ENCODE measurements around the gene DEFB127.

The DEFB127 gene, protein sequence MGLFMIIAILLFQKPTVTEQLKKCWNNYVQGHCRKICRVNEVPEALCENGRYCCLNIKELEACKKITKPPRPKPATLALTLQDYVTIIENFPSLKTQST

GRCh38 chr20:157154-157553 lies at the start of gene DEFB127:
Gene DEFB127 (plus strand): TSS chr20:157454. CDS start chr20:157545, 91 bp downstream.
- TF ChIP-seq GATA3 (IDR thresholded peaks at IDR 0.05; ENCODE audit: low read depth, low read length), result no peak
- TF ChIP-seq GATA2 (IDR thresholded peaks at IDR 0.05; ENCODE audit: low read depth, low read length), result no peak

- TF ChIP-seq GATA2 (IDR thresholded peaks at IDR 0.05; ENCODE audit: low read depth, low read length) (no peak), GATA3 (IDR thresholded peaks at IDR 0.05; ENCODE audit: low read depth, low read length) (no peak)
Measured at GRCh38 chr20:112396-112795, 44.9 kb upstream of the DEFB127 start.

DNA sequence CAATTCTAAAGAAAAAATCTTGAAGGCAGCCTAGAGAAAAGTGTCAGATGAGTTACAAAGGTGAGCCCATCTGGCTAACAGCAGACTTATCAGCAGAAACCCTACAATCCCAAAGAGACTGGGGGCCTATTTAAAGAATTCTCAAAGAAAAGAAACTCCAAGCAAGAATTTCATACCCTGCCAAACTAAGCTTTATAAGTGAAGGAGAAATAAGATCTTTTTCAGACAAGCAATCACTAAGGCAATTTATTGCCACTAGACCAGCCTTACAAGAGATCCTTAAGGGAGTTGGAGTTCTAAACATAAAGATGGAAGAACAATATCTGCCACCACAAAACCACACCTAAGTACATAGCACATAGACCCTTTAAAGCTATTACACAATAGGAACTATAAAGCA lies 39.7 kb upstream of the DEFB127 start:
- TF ChIP-seq GATA3 (IDR thresholded peaks at IDR 0.05; ENCODE audit: low read depth, low read length) (no peak), GATA2 (IDR thresholded peaks at IDR 0.05; ENCODE audit: low read depth, low read length) (no peak)

- TF ChIP-seq GATA3 (IDR thresholded peaks at IDR 0.05; ENCODE audit: low read depth, low read length) (no peak), GATA2 (IDR thresholded peaks at IDR 0.05; ENCODE audit: low read depth, low read length) (no peak)
Measured at GRCh38 chr20:137668-138490, 19.4 kb upstream of the DEFB127 start.

- no peak for TF ChIP-seq GATA2 (IDR thresholded peaks at IDR 0.05; ENCODE audit: low read depth, low read length)
- no peak for TF ChIP-seq GATA3 (IDR thresholded peaks at IDR 0.05; ENCODE audit: low read depth, low read length)
Measured at GRCh38 chr20:142290-142689, 15.0 kb upstream of the DEFB127 start, which contains the start of gene DEFB126. Gene DEFB126 (plus strand): TSS chr20:142590. CDS start chr20:142629, 39 bp downstream.

DNA sequence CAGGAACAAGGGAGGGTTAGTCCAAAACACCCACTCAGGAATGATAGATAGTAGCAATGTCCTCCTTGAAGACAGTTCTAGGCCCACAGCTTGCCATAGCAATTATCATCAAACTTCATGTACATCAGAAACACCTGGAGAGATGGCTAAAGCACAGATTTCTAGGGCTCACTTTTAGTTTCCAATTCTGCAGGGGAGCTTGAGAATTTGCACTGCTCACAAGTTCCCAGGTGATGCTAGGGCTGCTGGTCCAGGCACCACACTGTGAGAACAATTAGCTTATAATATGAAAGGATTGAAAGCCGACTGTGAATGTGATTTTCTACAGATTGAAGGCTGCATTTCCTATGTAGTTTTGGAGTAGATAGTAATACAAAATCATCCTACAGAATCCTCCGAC lies 11.4 kb upstream of the DEFB127 start:
- no peak for TF ChIP-seq GATA3 (IDR thresholded peaks at IDR 0.05; ENCODE audit: low read depth, low read length)
- no peak for TF ChIP-seq GATA2 (IDR thresholded peaks at IDR 0.05; ENCODE audit: low read depth, low read length)

- no peak for TF ChIP-seq GATA2 (IDR thresholded peaks at IDR 0.05; ENCODE audit: low read depth, low read length)
- no peak for TF ChIP-seq GATA3 (IDR thresholded peaks at IDR 0.05; ENCODE audit: low read depth, low read length)
Measured at GRCh38 chr20:152131-152530, 5.1 kb upstream of the DEFB127 start.

DNA sequence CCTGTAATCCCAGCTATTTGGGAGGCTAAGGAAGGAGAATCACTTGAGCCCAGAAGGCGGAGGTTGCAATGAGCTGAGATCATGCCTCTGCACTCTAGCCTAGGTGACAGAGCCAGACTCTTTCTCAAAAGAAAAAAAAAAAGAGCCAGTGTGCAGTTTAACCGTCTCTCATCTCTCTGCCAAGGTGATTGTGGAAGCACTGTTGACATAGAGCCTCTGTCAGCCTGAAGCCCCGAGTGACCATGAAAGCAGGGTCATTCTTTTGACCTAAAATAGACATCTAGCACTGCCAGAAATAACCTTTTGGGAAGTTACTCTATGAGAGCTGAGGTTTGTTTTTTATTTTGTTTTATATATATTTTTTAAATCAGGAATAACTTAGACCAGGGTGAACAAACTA lies 7.4 kb downstream of the DEFB127 start:
- TF ChIP-seq GATA2 (IDR thresholded peaks at IDR 0.05; ENCODE audit: low read depth, low read length), result no peak
- no peak for TF ChIP-seq GATA3 (IDR thresholded peaks at IDR 0.05; ENCODE audit: low read depth, low read length)

- TF ChIP-seq GATA3 (IDR thresholded peaks at IDR 0.05; ENCODE audit: low read depth, low read length) (no peak), GATA2 (IDR thresholded peaks at IDR 0.05; ENCODE audit: low read depth, low read length) (no peak)
Measured at GRCh38 chr20:168876-169275, 11.6 kb downstream of the DEFB127 start.

- no peak for TF ChIP-seq GATA3 (IDR thresholded peaks at IDR 0.05; ENCODE audit: low read depth, low read length)
- no peak for TF ChIP-seq GATA2 (IDR thresholded peaks at IDR 0.05; ENCODE audit: low read depth, low read length)
Measured at GRCh38 chr20:184288-184687, 27.0 kb downstream of the DEFB127 start.

DNA sequence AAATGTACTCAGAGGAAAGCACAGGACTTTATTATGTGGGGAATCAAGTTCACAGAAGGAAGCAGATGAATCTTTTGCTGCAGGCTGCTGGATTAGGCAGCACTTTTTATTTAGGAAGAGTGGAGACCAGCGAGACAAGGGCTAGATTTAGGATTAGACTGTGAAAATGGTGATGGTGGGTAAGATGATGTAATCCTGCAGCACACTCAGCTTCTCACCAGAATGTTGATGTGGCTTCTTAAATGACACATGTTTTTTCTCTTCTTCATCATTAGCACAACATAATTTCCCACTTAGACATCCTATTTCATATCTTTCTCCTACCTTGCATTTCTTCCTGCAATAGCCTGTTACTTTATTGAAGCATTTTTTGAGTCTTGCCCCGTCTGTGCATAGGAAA lies 30.5 kb downstream of the DEFB127 start:
- TF ChIP-seq GATA2 (IDR thresholded peaks at IDR 0.05; ENCODE audit: low read depth, low read length) (no peak), GATA3 (IDR thresholded peaks at IDR 0.05; ENCODE audit: low read depth, low read length) (no peak)

DNA sequence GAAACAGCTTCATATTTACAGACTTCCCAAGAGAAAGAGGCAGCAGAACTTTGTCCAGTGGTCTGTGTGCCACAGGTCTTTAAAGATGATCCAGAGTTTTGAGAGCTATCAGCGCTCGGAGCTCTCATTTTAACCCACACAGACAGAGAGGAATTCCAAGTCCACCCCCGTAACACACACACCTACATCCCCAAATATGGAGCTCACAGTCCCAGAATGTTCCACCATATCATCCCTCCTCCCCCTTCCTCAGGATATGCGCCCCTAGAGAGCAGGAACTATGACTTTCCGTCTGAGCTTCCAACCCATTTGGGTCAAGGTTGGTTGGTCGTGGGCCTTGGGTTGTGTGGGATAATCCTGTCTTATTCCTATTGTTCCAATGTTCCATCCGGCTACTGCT lies 32.4 kb downstream of the DEFB127 start, which contains the start of gene DEFB128:
DEFB128 (minus strand) TSS at position 101 of the 400 bp plus-strand sequence; CDS start at position 13, 88 bp downstream.
- TF ChIP-seq GATA3 (IDR thresholded peaks at IDR 0.05; ENCODE audit: low read depth, low read length), result no peak
- no peak for TF ChIP-seq GATA2 (IDR thresholded peaks at IDR 0.05; ENCODE audit: low read depth, low read length)

- TF ChIP-seq GATA3 (IDR thresholded peaks at IDR 0.05; ENCODE audit: low read depth, low read length) (no peak), GATA2 (IDR thresholded peaks at IDR 0.05; ENCODE audit: low read depth, low read length) (no peak)
Measured at GRCh38 chr20:198225-198624, 41.0 kb downstream of the DEFB127 start.

DNA sequence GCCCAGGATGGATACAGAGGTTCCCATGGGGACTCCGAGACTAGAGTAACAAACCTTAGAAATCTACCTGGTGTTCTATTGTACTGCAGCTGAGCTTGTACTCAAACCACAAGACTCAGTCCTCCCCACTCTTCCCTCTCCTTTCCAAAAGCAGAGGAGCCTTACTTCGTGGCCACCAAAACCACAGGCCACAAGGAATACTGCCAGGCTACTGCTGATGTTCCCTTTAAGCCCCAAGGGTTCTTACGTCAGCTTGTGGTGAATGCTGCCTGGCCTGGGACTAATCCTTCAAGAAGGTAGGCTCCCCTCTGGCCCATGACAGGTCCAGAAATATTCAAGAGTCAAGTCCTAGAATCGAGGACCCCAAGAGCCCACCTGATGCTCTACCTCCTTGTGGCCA lies 42.7 kb downstream of the DEFB127 start:
- TF ChIP-seq GATA3 (IDR thresholded peaks at IDR 0.05; ENCODE audit: low read depth, low read length), result no peak
- no peak for TF ChIP-seq GATA2 (IDR thresholded peaks at IDR 0.05; ENCODE audit: low read depth, low read length)

Data from SH-SY5Y (cell line).